ENCODE data around the gene SUN1. TPM values are rescaled to one million over a fixed set of nuclear protein-coding genes. Genes with fewer than 3 reads are reported as not detected.

Gene SUN1
- total and polyA plus RNA-seq, 2 donors (not counting 3 experiments of a cell fraction or from before 2014, with no cell fraction given) = 158 to 410 TPM

DNA sequence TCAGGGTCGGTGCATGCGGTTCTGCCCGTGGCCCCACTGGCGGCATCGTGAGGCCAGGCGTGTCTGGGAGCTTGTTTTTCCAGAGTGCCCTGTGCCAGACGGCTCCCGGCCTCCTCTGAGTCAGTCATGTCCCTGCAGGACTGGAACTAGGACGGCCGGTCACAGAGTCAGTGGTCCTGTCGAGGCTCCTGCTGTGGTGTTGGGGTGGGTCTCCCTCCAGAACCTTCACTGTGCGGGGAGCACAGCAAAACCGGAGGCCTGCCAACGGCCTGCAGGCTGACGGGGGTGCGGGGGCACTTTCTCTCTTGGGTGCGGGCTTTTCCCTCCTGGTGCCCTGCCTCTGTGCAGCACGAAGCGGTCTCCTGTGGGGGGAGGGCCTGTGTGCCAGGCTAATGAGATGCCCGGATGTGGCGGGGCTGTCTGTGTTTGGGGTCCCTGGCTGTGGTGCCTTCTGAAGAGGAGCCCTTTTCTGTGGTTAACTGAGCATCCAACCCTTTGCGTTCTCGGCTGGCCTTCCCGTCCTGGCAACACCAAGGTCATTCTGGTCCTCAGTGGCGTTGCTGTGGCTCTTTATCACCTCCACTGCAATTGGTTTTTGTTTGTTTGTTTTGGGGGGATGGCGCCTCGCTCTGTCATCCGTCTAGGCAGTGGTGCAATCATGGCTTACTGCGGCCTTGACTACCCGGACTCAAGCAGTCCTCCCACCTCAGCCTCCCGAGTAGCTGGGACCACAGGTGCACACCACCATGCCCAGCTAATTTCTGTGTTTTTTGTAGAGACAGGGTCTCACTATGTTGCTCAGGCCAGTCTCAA lies 52.1 kb downstream of the SUN1 start:
- Histone ChIP-seq H3K9me3 (replicated peaks; ENCODE audit: control insufficient read depth, insufficient read depth, low read length) (no peaks in the 10 kb centered on the region), H3K9ac (replicated peaks; ENCODE audit: extremely low read depth, insufficient read depth, low read length) (no peak overlapping the region), H3K36me3 (ENCODE audit: control insufficient read depth in 2 of 2, extremely low read depth in 1 of 2, insufficient read depth in 2 of 2, low read length in 2 of 2) (peaks cover 3 to 30% of the 10 kb centered on the region in 2 experiments), H3K27me3 (ENCODE audit: control insufficient read depth in 2 of 2, insufficient read depth in 2 of 2, low read length in 2 of 2) (no peaks in the 10 kb centered on the region), H3K4me3 (replicated peaks in 1 of 3; ENCODE audit: insufficient read depth in 1 of 3, low read depth in 1 of 3, low read length in 3 of 3) (no peak overlapping the region), H3K4me1 (ENCODE audit: control insufficient read depth, extremely low read depth, insufficient read depth, low read length) (no peaks in the 10 kb centered on the region), H3K4me2 (ENCODE audit: insufficient read depth, low read length) (no peak overlapping the region), H4K20me1 (replicated peaks; ENCODE audit: control insufficient read depth, extremely low read depth, insufficient read depth, low read length) (no peaks in the 10 kb centered on the region), H3K79me2 (ENCODE audit: control insufficient read depth, insufficient read depth, low read length) (peaks cover 67% of the 10 kb centered on the region), H3K9me1 (replicated peaks; ENCODE audit: control insufficient read depth, extremely low read depth, insufficient read depth, low read length) (no peaks in the 10 kb centered on the region), H2AFZ (ENCODE audit: low read depth, low read length) (no peak overlapping the region), H3K27ac (ENCODE audit: insufficient read depth, low read depth, low read length) (no peak overlapping the region)
- DNase-seq (ENCODE audit: low read depth, low spot score) (no peak), FAIRE-seq (no peak)
- POLR2A ChIA-PET = no interaction called here
- intact Hi-C loops (cut with micrococcal nuclease) = no loop called here
- dilution Hi-C loops (cut with MboI; ENCODE audit: extremely low pct_ligation_motif_present, low sequenced_read_pairs) = no loop called here
- TF ChIP-seq JUN (IDR thresholded peaks at IDR 0.05; ENCODE audit: borderline replicate concordance, insufficient read depth, insufficient read length, low read depth) (no peak), GATA2 (IDR thresholded peaks at IDR 0.05; ENCODE audit: insufficient read depth, insufficient read length, low read depth, low read length) (no peak), FOS (IDR thresholded peaks at IDR 0.05; ENCODE audit: borderline replicate concordance, insufficient read depth, low read length) (no peak), POLR2AphosphoS5 (IDR thresholded peaks at IDR 0.05; ENCODE audit: insufficient read depth, low read depth, low read length) (no peak), POLR2A (IDR thresholded peaks at IDR 0.05; ENCODE audit: low read depth, low read length) (no peak), EZH2 (IDR thresholded peaks at IDR 0.05; ENCODE audit: borderline replicate concordance, low read depth, low read length, severe bottlenecking) (no peak), MYC (IDR thresholded peaks at IDR 0.05; ENCODE audit: low read depth, low read length) (no peak)
- TF ChIP-seq, protein P1, sequence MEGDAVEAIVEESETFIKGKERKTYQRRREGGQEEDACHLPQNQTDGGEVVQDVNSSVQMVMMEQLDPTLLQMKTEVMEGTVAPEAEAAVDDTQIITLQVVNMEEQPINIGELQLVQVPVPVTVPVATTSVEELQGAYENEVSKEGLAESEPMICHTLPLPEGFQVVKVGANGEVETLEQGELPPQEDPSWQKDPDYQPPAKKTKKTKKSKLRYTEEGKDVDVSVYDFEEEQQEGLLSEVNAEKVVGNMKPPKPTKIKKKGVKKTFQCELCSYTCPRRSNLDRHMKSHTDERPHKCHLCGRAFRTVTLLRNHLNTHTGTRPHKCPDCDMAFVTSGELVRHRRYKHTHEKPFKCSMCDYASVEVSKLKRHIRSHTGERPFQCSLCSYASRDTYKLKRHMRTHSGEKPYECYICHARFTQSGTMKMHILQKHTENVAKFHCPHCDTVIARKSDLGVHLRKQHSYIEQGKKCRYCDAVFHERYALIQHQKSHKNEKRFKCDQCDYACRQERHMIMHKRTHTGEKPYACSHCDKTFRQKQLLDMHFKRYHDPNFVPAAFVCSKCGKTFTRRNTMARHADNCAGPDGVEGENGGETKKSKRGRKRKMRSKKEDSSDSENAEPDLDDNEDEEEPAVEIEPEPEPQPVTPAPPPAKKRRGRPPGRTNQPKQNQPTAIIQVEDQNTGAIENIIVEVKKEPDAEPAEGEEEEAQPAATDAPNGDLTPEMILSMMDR (IDR thresholded peaks at IDR 0.05; ENCODE audit: extremely low read depth in 1 of 2, insufficient read depth in 1 of 2, low read depth in 1 of 2, low read length in 2 of 2) = no peak
- TF ChIP-seq, protein P2, sequence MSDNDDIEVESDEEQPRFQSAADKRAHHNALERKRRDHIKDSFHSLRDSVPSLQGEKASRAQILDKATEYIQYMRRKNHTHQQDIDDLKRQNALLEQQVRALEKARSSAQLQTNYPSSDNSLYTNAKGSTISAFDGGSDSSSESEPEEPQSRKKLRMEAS (IDR thresholded peaks at IDR 0.05; ENCODE audit: insufficient read depth, insufficient read length) = no peak
- CTCF ChIA-PET = no interaction called here
- no TSS peak for BruUV-seq (replicated peaks)

Data from endothelial cell of umbilical vein (primary cell).